Hematopoietic multipotent progenitor cell treated with erythropoietin and hydrocortisone succinate and interleukin-3 and kit ligand, for 6 days (in vitro differentiated cells): ENCODE measurements around the gene TRAPPC2.
A peak's percentile ranks its signal among the peaks of the same experiment; 100 is the strongest.
"Not testable (repeated sequence)": the region's sequence is repeated elsewhere in the genome, so short reads cannot be mapped to it uniquely, and the experiment has no call there.

Experiments used
- DNase-seq: peaks from one replicate; pipeline ENCODE4 v3.0.0-alpha.2; 2015

The TRAPPC2 gene

DNA sequence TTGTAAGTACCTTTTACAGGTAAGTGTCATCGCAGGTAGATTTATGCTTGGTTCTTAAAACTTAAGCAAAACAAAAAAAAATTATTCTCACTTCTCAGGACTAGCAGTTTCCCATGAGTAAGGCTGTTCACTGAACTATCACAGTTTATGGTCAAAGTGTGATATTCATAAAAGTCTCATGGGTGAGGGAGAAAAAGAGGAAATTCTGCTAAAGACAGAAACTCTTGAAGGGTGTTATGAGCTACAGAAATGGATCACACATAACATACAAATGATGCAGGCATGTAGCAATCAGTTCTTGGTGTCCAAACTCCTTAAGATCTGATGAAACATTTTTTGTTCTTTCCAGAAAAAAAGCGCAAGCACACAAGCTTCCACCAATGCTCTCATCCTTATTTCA, 37.0 kb downstream of the TRAPPC2 start:
- DNase-seq: no peak

DNA sequence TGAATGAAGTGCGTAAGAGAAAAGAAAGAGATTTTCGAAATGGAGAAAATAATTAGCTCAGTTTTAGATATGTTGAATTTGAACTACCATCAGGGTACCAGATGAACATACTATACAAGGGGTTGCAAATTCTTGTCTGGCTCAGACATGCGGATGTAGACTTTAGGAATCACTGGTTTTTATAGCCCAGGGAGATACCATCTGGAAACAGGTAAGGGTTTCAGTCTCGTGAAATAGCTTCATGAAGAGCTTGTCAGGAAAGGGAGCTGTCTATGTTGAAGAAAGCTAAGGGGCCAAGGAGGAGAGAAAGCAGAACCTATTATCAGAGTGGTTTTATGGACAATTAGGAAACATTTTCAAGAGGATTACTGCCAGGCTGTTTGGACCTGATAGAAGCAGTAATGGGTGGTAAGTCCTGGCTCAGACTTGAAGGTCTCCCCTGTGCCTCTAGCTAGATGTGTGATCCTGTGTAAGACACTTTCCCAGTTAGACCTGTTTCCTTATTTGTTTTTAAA, 38.8 kb downstream of the TRAPPC2 start:
- DNase-seq: no peak

DNA sequence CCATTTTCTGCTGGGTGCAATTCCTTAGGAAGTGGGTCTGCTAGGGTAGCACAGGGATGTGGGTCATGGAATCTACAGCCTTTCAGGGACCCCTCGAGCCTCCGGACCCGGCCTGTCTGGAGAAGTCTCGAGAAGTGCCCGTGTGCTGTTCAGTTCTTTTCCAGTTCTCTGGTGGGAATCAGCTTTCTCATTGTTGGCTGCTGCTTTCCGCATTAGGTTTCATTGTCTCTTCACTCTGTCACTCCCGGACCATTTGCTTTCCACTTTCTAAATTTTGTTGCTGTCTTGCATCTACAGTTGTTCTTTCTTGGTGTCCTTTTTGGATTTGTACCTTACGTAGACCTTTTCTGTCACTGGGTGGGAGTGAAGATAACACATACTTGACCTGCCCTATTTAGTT, 39.4 kb downstream of the TRAPPC2 start:
- no peak for DNase-seq

DNA sequence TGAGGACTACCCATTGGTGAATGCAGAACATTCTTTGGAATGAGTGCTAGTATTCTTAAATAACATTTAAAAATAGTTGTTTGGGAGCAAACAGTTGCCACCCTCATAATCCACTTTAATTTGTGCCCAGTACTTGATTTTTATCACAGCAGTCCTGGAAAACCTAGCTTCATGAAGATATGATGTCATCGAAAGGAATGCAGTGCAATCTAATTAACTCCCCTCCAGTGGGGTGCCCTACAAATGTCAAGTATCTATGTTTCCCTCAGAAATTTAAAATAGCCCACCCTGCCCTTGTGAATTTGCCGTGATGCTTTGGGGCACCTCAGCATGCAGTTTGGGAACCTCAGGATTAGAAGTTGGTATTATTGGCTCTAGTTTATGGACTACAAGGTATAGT, 40.1 kb downstream of the TRAPPC2 start:
- DNase-seq: no peak

GRCh38 chrX:13693341-13693961, 41.0 kb downstream of the TRAPPC2 start:
- DNase-seq: no peak

DNA sequence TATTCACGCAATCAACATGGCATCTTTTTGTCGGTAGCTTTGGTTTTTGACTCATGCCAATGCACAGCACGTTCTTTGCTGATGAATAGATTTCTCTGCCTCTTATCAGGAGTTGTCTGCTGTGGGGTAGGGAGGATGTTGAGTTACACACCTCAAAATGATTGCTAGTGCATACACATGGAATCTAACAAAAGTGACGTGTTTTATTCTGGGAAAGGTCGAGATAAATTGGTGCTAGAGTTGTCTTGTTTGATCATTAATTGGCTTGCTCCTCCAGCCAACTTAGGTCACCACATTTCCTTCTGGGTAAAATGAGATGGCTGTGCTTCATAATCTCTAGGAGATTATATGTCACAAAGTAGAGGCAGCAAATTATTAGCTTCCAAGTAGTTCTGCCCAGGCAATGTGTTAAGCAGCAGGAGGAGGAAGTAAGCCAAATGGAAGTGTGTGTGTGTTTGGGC, 41.6 kb downstream of the TRAPPC2 start:
- no peak for DNase-seq

DNA sequence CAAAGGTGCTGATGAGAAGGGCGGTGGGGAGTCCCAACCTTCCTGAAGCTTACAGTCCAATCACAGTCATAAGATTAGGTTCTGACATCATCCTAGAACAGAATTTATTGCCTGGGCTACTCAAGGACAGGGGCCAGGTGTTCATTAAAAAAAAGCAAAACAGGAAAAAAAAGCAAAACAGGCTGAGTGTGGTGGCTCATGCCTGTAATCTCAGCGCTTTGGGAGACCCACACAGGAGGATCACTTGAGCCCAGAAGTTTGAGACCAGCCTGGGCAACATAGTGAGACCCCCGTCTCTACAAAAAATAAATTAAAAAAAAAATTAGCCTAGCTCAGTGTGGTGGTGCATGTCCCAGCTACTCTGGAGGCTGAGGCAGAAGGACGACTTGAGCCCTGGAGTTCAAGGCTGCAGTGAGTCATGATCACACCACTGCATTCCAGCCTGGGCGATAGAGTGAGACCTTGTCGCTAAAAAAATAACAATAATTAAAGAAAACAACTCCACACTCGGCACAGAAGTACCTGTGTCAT, 42.5 kb downstream of the TRAPPC2 start:
- no peak for DNase-seq

- DNase-seq: no peak
Measured at GRCh38 chrX:13690836-13691235, 43.6 kb downstream of the TRAPPC2 start.

DNA sequence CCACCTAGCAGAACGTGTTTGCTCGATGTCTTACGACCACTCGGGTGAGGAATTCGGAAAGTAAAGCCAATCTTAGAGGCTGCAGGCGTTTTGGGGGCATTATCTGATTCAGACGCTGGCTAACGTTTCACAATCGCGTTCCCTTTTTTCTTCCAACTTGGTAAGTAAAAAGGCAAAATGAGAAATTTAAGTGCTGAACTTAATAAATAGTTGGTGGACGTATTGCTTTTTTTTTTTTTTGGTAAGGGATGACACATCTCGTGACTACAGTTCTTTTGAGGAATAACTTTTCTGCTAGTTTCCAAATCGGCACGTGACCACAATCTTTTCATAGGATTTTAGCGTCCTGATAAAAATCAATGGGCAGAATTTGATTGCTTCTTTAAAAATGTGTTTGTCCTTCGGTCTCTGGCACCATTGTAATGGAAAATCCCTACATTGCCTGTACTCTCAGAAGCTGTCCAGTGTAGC, 44.6 kb downstream of the TRAPPC2 start:
- DNase-seq: peak; percentile 64

DNA sequence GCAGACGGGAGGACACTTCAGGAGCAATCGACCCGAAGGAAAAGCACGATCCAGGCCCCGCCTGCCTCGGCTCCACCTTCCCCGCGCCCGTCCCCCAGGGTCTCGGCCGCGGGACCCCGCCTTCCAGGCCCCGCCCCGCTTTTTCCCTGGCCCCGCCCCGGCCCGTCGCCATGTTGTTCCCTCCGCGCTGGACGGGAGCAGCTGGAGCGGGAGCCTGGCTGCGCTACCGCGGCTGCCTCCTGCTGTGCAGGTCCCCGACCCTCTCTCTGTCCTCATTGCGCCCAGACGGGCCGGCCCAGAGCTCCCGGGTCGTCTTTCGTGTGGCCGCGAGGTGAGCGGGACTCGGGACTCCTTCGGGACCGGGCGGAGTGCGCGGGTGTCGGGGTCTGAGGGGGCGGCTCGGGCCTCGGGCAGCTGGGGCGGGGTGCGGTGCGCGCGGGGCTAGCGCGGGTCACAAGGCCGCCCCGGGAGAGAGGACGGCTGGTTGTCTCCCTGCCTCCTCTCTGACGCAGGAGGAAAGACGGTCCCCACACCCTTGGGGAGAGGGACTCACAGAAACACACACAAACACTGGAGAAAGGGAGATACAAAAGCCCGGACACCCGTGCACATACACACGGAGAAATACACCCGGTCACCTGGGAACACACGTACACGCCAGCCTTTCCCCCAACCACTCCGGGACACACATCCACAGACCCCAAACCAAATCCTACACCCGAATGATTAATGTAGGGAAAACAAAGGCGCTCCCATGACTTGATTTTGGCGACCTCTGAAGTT, 45.3 kb downstream of the TRAPPC2 start, which contains the start of gene RAB9A:
RAB9A (plus strand) TSS at position 171 of the 783 bp plus-strand sequence. CDS start 19,619 bp downstream, outside the sequence.
- peak; percentile 82 for DNase-seq

- DNase-seq: peak; percentile 31
Measured at GRCh38 chrX:13688384-13688957, 45.9 kb downstream of the TRAPPC2 start.

- no peak for DNase-seq
Measured at GRCh38 chrX:13687203-13687602, 47.2 kb downstream of the TRAPPC2 start.

- no peak for DNase-seq
Measured at GRCh38 chrX:13685126-13685763, 49.2 kb downstream of the TRAPPC2 start.

GRCh38 chrX:13684361-13684760, 50.1 kb downstream of the TRAPPC2 start:
- DNase-seq: no peak

DNA sequence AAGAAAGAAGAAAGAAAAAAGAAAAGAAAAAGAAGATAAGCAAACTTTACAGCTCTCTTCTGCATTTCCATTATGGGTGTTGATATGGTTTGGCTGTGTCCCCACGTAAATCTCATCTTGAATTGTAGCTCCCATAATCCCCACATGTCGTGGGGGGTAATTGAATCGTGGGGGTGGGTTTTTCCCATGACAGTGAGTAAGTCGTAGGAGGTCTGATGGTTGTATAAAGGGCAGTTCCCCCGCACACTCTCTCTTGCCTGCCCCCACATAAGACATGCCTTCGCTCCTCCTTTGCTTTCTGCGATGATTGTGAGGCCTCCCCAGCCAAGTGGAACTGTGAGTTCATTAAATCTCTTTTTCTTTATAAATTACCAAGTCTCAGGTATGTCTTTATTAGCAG, 52.8 kb downstream of the TRAPPC2 start:
- no peak for DNase-seq

DNA sequence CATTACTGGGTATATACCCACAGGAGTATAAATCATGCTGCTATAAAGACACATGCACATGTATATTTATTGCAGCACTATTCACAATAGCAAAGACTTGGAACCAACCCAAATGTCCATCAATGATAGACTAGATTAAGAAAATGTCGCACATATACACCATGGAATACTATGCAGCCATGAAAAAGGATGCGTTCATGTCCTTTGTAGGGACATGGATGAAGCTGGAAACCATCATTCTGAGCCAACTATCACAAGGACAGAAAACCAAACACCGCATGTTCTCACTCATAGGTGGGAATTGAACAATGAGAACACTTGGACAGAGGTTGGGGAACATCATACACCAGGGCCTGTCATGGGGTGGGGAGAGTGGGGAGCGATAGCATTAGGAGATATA, 54.7 kb downstream of the TRAPPC2 start:
- DNase-seq: not testable (repeated sequence)

DNA sequence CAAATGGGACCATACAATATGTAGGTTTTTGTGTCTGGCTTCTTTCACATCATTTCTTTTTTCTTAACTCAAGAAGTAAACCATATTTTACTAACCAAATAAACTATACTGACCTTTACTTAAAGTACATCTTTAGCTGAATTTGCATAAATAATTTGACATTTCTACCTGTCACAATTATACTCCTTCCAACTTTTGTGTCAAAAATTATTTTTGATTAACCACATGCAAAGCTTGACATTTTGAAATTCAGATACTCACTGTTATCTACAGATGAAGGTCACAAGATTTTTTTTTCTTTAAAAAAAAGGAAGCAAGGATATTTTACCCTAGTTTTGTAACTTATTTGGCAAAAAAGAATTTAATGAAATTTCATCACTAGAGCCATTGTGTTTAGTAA, 57.5 kb downstream of the TRAPPC2 start:
- no peak for DNase-seq

DNA sequence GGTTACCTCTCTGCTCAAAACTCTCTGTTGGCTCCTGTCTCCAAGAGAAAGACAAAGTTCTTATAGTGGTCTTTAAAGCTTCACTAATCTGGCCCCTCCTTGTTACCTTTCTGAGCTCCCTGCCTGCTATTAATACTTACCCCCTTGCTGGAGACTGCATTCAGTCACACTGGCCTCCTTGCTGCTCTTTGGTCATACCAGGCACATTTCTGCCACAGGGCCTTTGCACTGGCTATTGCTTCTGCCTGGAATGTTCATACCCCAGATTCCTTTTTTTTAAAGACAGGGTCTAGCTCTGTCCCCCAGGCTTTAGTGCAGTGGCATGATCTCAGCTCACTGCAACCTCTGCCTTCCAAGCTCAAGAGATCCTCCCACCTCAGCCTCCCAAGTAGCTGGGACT, 61.4 kb downstream of the TRAPPC2 start:
- no peak for DNase-seq

- no peak for DNase-seq
Measured at GRCh38 chrX:13670197-13670596, 64.2 kb downstream of the TRAPPC2 start.

DNA sequence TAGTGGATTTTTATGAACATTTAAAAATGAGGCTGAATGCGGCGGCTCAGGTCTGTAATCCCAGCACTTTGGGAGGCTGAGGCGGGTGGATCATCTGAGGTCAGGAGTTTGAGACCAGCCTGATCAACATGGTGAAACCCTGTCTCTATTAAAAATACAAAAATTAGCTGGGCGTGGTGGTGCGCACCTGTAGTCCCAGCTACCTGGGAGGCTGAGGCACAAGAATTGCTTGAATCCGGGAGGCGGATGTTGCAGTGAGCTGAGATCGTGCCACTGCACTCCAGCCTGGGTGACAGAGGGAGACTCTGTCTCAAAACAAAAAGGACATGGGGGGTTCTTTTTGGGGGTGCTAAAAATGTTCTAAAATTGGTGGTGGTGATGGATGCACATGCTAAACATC, 64.7 kb downstream of the TRAPPC2 start:
- not testable (repeated sequence) for DNase-seq

DNA sequence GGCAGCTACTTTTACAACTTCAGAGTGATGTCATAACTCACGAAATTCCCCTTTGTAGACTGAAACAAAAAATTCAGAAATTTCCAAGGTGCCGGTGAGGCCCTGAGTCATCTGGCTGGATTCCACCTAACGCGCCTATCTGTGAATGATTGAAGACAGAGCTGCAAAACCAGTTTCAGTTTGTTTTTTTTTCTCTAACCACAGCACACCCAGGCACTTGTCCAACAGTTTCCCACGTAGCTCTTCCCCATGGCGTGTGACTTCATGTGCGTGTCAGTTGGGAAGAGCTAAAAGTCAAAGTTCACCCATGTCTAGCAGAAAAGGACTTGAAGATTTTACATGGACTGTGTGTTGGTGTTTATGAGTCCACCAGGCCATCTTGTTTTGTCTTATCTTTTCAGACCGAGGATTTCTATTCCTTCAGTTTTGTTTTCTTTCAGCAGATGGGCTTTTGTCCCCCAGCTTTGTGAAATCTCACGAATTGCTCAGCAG, 65.1 kb downstream of the TRAPPC2 start:
- DNase-seq: peak; percentile 90

- no peak for DNase-seq
Measured at GRCh38 chrX:13667919-13668318, 66.5 kb downstream of the TRAPPC2 start.

- DNase-seq: no peak
Measured at GRCh38 chrX:13666836-13667235, 67.6 kb downstream of the TRAPPC2 start.
